Activated gamma-delta T cell treated with Interleukin-2 at 50 U/mL for 16 hours (primary cell): Measurements from ENCODE around the gene PPP1R15B.

Experiments
- DNase-seq: peaks from one replicate; pipeline ENCODE4 v3.0.0-alpha.2; 2020

Gene PPP1R15B

GRCh38 chr1:204398197-204399125 is 13.2 kb downstream of the PPP1R15B start:
- peak; percentile 49 for DNase-seq

DNA sequence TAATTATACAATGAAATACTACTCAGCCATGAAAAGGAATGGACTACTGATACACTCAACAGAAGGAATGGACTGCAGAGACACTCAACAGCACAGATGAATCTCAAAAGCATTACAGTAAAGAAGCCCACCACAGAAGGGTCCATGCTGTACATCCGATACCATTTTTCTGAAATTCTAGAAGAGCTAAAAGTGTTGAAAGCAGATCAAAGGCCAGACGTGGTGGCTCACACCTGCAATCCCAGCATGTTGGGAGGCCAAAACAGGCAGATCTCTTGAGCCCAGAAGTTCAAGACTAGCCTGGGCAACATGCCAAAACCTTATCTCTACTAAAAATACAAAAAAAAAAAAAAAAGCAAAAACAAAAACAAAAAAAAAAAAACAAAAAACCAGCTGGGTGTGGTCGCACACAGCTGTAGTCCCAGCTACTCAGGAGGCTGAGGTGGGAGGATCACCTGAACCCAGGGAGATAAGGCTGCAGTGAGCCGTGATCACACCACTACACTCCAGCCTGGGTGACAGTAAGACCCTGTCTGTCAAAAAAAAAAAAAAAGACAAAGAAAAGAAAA is 15.5 kb downstream of the PPP1R15B start:
- DNase-seq: no peak

DNA sequence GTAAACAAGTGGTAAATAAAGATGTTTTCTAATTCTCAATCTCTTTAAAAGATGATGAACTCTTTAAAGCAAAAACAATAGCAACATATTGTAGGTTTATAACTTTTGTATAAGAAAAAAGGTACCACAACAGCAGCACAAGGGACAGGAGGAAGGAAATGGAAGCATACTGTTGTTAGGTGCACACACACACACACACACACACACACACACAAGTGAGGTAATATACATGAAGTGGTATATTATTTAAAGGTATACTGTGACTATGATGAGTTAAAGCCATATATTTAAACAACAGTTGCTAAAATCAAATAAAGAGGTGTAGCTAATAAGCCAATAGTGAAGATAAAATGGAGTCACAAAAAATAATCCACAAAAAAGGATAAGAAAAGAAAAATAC is 20.0 kb downstream of the PPP1R15B start:
- DNase-seq: no peak

DNA sequence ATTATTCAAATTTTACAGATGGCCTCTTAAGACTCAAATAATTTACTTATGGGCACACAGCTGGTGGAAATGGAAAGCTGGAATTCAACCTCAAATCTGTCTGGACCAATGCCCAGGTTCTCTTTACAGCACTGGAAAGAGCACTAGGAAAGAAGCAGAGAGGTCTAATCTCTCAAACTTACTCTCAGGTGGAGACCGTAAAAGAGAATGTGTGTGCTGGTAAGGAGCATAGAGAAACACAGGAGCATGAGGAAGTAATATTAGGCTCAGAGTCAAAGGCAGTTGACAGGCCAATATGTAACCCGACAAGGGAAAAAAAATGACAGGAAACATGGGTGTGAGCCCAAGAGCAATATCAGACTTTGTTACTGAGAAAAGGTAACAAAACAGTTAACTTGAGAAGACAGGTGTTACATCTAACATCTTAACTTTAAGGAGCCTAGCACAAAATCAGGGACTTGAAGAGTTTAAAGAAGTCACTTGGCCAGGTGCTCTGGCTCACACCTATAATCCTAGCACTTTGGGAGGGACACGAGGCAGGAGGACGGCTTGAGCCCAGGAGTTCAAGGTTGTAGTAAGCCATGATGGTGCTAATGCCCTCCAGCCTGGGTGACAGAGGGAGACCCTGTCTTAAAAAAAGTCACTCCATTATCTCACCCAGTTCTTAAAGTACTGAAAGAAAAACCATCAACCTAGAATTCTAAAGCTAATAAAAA is 20.7 kb downstream of the PPP1R15B start:
- DNase-seq: no peak

- DNase-seq: no peak
These were observed 25.9 kb downstream of the PPP1R15B start for GRCh38 chr1:204385727-204386126.

GRCh38 chr1:204384636-204385352 is 26.8 kb downstream of the PPP1R15B start:
- DNase-seq: no peak

GRCh38 chr1:204383163-204383904 is 28.3 kb downstream of the PPP1R15B start:
- DNase-seq: no peak

- no peak for DNase-seq
These were observed 28.9 kb downstream of the PPP1R15B start for GRCh38 chr1:204382714-204383083.

DNA sequence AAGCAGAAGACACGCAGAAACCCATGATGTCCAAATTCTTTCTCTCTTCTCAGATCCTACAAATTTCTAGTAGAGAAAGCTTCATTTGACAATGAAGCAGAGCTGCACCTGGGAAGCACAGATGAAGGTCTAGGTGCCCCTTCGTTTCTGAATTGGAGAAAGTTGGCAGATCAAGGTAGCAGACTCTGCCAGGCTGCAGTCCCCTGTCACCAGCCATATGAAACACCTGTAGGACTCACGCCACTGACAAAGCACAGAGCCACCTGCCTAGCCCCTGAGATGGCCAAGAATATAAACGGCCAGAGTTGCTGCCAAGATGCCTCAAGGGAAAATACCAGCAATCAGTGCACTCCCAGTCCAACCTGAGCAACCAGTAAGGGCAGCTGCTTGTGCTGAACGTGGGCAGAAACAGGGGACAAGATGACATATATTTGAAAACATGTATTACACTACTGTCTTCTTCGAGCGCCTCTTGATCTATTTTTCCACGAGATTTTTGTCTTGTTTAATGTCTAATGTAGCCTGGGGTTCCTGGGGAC is 31.3 kb downstream of the PPP1R15B start:
- no peak for DNase-seq

- DNase-seq: peak; percentile 48
These were observed 33.6 kb downstream of the PPP1R15B start for GRCh38 chr1:204377800-204378668.

GRCh38 chr1:204376919-204377799 is 34.5 kb downstream of the PPP1R15B start:
- no peak for DNase-seq

GRCh38 chr1:204376465-204376864 is 35.2 kb downstream of the PPP1R15B start:
- no peak for DNase-seq

DNA sequence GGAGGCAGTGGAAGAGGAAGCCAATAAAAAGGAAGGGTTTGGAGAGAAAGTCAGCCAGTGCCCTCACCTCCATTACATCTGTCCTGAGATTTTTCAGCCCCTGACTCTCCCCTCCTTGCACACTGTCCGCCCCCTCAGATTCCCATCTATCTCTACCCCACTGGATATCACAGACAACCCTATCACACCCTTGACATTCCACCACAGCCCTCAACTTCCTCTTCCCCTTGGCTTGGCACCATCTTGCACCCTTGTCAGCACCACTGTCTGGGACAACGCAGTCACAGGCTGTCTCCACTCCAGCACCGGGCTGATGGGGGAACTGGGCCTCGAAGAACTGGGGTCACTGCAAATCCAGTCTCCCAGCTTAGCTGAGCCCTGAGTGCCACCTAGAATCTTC is 37.7 kb downstream of the PPP1R15B start:
- DNase-seq: no peak

DNA sequence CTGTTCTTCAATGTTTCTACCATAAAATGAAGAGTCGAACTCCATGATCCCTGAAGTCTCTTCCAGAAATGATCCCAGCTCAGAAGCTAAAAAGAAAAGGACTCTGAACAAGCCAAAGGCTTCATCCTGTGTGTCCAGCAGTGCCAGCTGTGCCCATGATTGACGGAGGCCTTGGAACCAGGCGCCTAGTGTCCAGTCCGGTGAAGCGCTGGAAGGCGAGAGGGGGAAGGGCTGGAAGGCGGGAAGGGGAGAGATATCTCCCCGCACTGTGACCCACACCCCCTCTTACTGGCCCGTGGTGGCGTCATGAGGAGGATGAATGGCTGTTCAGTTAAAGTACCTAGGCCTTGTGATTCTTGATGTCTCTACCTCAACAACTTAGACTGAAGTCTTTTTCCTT is 41.4 kb downstream of the PPP1R15B start:
- DNase-seq: no peak

DNA sequence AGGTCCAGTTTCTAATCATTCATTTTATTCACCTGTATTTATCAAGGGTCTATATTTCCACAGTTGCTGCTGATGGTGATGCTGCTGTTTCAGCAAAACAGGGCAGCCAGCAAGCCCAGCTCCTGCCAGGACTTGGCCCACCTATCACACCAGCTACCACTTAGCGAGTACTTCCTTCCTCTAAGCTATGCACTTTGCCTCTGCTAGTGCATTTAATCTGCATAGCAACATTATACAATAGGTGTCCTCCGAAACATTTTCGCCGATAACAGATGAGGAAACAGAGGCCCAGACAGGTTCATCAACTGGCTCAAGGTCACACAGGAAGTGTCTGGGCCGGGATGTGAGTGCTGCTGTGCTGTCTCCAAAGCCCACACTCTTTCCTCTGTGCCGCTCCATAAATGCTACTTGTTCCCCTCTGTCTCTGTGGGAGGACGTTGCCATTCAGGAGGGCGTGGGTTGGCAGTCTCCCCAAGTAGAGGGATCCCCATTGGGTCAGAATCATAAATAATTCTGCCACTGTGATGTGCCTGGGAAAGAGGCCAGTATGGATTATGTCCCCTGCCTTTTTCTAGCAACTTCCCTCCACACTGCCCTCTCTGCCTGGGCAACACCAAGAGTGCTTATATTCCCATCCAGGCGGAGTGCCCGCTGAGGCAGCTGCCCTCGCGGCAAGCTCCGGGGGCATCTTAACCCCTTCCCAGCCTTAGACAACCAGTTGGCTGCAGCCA is 42.5 kb downstream of the PPP1R15B start:
- DNase-seq: no peak

DNA sequence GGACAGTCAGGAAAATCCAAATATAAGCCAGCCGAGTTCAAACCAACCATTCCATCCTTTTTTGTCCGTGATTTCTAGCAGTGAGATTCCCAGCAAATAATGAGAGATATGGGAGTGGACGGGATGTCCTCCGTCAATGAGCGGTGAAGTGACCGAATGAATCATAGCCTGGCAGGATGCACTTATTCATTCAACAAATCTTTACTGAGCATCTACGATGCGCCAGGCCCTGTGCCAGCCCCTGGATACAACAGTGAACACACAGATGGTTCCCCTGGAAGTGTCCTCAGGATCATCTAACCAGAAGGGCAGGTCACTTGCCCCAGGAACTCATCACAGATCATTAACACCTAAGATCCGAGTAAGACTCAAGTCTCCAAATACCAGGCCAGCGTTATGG is 43.7 kb downstream of the PPP1R15B start:
- no peak for DNase-seq

DNA sequence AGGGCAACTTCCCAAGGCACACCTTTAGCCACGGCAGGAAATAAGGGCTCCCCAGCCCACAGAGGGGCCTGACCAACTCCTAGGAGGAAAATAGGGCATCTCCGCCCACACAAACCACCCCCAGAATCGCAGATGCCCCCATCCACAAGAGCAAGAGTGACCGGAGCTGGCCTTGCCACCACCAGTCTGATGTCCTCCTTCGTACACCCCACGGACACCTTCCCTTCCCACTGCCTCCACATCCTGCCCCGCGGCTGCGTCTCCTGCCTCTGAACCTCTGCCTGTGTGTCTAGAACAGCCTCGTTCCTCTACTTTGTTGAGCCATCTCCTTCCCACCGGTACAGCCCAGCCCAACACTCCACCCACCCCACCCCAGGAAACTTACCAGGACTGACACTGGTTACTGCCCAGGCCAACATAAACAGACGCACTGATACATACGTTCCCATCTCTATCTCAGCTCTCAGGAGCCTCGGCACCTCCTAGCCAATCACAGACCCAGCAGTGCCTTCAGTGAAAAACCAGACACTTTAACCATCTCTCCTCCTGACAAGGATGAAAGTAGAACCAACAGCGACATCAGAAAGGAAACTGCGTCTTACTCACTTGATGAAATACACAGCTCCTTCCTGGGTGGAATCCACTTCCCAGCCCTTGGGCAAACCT is 44.3 kb downstream of the PPP1R15B start:
- DNase-seq: no peak

- DNase-seq: no peak
These were observed 44.9 kb downstream of the PPP1R15B start for GRCh38 chr1:204366759-204367158.
